Loucy (cell line): ENCODE measurements around the gene TRAF3.

ENCODE experiments used
- EZH2phosphoT487 ChIP-seq: fragments of 200-600 bp; IDR thresholded peaks from 2 replicates; pipeline ENCODE4 v1.6.1; 2018; ENCODE audit warnings: antibody characterized with exemption, mild to moderate bottlenecking, moderate library complexity, borderline replicate concordance
- TF ChIP-seq, protein P1 (sequence below): fragments of 200-600 bp; sonication (generic); conservative IDR thresholded peaks from 2 replicates; pipeline ENCODE4 v1.5.1; 2014; ENCODE audit warnings: mild to moderate bottlenecking, antibody characterized with exemption, low read length

DNA sequence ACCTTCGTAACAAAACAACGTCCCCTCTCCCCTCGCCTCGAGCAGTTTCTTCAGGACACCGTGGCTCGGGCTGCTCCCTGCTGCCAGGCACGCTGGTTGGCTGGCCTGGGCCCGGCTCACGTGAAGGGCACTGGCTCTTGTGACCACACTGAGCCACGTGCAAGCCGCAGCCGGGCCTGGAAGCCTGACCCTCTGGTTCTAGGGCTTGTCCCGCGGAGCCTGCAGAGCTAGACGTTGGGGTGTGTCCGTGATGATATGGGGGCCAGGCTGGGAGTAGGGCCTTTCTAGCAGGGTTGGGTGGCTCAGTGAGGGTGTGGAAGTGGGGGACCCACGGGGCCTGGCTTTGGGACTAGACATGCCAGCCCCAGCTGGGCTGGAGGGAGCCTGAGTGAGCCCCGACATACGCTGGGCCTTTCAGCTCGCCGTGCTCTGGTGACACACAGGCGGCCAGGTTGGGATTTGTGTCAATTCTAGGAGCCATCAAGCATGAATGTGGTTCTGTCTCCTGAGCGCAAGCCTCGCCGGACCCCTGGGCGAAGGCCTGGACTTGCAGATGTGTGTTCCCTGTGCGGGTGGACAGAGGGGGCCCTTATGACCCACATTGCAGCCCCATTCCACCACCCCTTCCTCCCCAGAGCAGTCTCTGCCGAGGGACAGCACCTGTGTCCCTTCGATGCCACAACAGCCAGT lies 131.7 kb downstream of the TRAF3 start:
- TF ChIP-seq, protein P1, sequence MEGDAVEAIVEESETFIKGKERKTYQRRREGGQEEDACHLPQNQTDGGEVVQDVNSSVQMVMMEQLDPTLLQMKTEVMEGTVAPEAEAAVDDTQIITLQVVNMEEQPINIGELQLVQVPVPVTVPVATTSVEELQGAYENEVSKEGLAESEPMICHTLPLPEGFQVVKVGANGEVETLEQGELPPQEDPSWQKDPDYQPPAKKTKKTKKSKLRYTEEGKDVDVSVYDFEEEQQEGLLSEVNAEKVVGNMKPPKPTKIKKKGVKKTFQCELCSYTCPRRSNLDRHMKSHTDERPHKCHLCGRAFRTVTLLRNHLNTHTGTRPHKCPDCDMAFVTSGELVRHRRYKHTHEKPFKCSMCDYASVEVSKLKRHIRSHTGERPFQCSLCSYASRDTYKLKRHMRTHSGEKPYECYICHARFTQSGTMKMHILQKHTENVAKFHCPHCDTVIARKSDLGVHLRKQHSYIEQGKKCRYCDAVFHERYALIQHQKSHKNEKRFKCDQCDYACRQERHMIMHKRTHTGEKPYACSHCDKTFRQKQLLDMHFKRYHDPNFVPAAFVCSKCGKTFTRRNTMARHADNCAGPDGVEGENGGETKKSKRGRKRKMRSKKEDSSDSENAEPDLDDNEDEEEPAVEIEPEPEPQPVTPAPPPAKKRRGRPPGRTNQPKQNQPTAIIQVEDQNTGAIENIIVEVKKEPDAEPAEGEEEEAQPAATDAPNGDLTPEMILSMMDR, result no peak
- TF ChIP-seq EZH2phosphoT487, result no peak
